Ovary (tissue), 3 donors: ENCODE data around the gene VAPB.

Experiments used
- EP300 ChIP-seq: sonication (generic); formaldehyde crosslinking; IDR thresholded peaks from one replicate; pipeline ENCODE4 v1.6.1; 2017; ENCODE audit warnings: antibody characterized with exemption
- POLR2A ChIP-seq: fragments of 450-650 bp; IDR thresholded peaks from one replicate; pipeline ENCODE4 v1.6.1; 2017; ENCODE audit warnings: antibody characterized with exemption, mild to moderate bottlenecking, moderate library complexity
- TF ChIP-seq, protein P1 (sequence below), 3 donors: fragments of 450-650 bp in 2 of 3; fragments of 200-600 bp in 1 of 3; IDR thresholded peaks; one replicate each; pipeline versions ENCODE4 v1.5.1 to v1.8.0; 2016 to 2022; ENCODE audit warnings: antibody characterized with exemption in 3 of 3, mild to moderate bottlenecking in 1 of 3
- donor health status: DM: no; HTN: no; CAD: no.

GRCh38 chr20:58446264-58446959 is 57.4 kb downstream of the VAPB start:
- TF ChIP-seq POLR2A: no peak
- TF ChIP-seq, protein P1, sequence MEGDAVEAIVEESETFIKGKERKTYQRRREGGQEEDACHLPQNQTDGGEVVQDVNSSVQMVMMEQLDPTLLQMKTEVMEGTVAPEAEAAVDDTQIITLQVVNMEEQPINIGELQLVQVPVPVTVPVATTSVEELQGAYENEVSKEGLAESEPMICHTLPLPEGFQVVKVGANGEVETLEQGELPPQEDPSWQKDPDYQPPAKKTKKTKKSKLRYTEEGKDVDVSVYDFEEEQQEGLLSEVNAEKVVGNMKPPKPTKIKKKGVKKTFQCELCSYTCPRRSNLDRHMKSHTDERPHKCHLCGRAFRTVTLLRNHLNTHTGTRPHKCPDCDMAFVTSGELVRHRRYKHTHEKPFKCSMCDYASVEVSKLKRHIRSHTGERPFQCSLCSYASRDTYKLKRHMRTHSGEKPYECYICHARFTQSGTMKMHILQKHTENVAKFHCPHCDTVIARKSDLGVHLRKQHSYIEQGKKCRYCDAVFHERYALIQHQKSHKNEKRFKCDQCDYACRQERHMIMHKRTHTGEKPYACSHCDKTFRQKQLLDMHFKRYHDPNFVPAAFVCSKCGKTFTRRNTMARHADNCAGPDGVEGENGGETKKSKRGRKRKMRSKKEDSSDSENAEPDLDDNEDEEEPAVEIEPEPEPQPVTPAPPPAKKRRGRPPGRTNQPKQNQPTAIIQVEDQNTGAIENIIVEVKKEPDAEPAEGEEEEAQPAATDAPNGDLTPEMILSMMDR (IDR thresholded peaks at IDR 0.05): no peak
- TF ChIP-seq EP300: no peak
